SU-DHL-6 (cell line): ENCODE results near the gene ESRRB.

Source experiments
- EZH2phosphoT487 ChIP-seq: fragments of 200-600 bp; sonication (generic), shearing (Covaris generic); conservative IDR thresholded peaks from 2 replicates; pipeline ENCODE4 v1.6.1; 2018; ENCODE audit warnings: mild to moderate bottlenecking, antibody characterized with exemption, low read length, moderate library complexity, mixed read lengths
- TF ChIP-seq, protein P1 (sequence below): fragments of 200-600 bp; sonication (generic); IDR thresholded peaks from one replicate; pipeline ENCODE4 v1.5.1; 2017; ENCODE audit warnings: antibody characterized with exemption, mild to moderate bottlenecking, low read length, moderate library complexity; ENCODE audit not compliant: insufficient read depth, poor library complexity, severe bottlenecking

DNA sequence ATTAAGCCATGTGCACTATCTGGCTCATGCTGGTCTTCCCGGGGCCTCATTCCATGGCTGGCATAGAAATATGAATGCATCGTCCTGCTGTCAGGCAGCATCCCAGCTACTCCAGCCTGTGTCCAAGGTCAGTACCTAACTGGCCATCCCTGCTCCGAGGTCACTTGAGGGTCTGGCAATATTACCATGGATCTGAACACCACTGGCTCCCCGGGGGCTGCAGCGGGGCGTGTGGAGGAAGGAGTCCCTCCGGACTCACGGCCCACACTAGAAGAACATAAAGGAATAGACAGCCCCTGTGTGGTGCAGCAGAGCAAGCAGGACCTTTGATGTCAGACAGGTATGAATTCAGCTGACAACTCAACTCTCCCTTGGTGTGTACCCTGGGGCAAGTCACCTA is 19.2 kb downstream of the ESRRB start:
- TF ChIP-seq, protein P1, sequence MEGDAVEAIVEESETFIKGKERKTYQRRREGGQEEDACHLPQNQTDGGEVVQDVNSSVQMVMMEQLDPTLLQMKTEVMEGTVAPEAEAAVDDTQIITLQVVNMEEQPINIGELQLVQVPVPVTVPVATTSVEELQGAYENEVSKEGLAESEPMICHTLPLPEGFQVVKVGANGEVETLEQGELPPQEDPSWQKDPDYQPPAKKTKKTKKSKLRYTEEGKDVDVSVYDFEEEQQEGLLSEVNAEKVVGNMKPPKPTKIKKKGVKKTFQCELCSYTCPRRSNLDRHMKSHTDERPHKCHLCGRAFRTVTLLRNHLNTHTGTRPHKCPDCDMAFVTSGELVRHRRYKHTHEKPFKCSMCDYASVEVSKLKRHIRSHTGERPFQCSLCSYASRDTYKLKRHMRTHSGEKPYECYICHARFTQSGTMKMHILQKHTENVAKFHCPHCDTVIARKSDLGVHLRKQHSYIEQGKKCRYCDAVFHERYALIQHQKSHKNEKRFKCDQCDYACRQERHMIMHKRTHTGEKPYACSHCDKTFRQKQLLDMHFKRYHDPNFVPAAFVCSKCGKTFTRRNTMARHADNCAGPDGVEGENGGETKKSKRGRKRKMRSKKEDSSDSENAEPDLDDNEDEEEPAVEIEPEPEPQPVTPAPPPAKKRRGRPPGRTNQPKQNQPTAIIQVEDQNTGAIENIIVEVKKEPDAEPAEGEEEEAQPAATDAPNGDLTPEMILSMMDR: no peak
- no peak for TF ChIP-seq EZH2phosphoT487
